Upper lobe of right lung (tissue), 1 donor: ENCODE data around the gene INTS1. TPM values are rescaled to one million over a fixed set of nuclear protein-coding genes. Genes with fewer than 3 reads are reported as not detected.

Experiments
- ATAC-seq: fragments of 200-7000 bp; cut with Tn5 transposase; one replicate; pipeline ENCODE4 v1.9.1; 2020; ENCODE audit warnings: mild to moderate bottlenecking, moderate library complexity
- DNase-seq: peaks from one replicate; pipeline ENCODE4 v3.0.0-alpha.2; 2020
- H3K27ac ChIP-seq: fragments of 200-600 bp; one replicate; pipeline ENCODE4 v1.8.0; 2022
- H3K27me3 ChIP-seq: fragments of 200-600 bp; one replicate; pipeline ENCODE4 v1.8.0; 2022; ENCODE audit warnings: mild to moderate bottlenecking
- H3K36me3 ChIP-seq: fragments of 200-600 bp; one replicate; pipeline ENCODE4 v1.8.0; 2022
- H3K4me1 ChIP-seq: fragments of 200-600 bp; one replicate; pipeline ENCODE4 v1.8.0; 2022
- H3K4me3 ChIP-seq: fragments of 200-600 bp; one replicate; pipeline ENCODE4 v1.8.0; 2022; ENCODE audit warnings: mild to moderate bottlenecking
- H3K9me3 ChIP-seq: fragments of 200-600 bp; one replicate; pipeline ENCODE4 v1.8.0; 2022
- intact Hi-C: fragments of 100-400 bp; cut with DNase I; formaldehyde crosslinking; loops from one replicate; pipeline ENCODE4 v1.11.0; 2022
- total RNA-seq: library from RNA; stranded (reverse); fragmentation: NEBNext Ultra II Directional; extraction: Animal tissue kit (Norgen Biotek cat#: 25700); gene quantifications from one replicate; pipeline ENCODE4 v1.2.1, GENCODE V29; 2021
- TF ChIP-seq, protein P1 (sequence below): fragments of 200-600 bp; IDR thresholded peaks from one replicate; pipeline ENCODE4 v1.8.0; 2022; ENCODE audit warnings: antibody characterized with exemption
- donor health status: DM: no; HTN: yes; CAD: no; lungs with severe emphysema.

Gene INTS1
- total RNA-seq, 1 donor from 2014 or later, result 49.2 TPM

DNA sequence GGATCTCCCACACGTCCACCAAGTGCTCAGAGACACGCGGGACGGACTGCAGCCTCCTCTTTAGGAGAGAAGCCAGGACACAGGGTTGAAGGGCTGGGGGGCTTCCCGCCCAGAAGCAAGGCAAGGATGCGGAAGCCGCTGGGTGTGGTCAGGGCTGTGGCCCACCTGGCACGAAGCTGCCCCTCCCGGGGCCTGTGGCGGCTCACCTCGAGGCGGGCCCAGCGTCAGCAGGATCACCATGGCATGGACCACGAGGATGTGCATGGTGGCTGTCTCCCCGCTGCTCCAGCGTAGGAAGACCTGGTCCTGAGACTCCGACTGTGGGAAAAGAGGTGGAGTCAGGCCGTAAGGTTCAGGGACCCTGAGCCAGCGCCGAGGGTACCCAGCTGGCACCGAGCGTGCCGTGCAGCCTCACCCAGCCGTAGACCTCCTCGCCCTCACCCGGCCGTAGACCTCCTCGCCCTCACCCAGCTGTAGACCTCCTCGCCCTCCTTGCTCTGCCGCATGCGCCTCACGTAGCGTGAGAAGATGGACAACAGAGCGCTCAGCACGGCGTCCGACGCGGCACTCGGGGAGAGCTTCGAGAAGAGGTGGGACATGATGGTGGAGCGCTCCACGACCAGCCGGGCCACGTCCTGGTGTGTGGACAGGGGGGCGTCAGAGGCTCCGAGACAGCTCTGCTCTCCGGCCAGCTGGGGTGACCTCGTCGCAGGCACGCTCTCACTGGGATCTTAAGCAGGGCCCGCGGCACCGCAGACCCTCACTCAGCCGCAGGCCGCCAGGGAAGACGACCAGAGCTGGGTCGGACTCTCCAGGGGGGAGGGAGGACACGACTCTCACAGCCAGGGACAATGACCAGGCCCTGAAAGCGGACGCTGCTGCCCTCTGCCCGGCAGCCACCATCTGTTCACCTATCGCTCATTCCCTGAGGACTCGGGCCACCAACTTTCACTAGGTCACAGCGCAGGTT lies 20.4 kb downstream of the INTS1 start:
- Histone ChIP-seq H3K4me3 (no peak overlapping the region), H3K27me3 (no peaks in the 10 kb centered on the region), H3K27ac (no peak overlapping the region), H3K36me3 (peaks cover 86% of the 10 kb centered on the region), H3K9me3 (no peaks in the 10 kb centered on the region), H3K4me1 (no peaks in the 10 kb centered on the region)
- intact Hi-C loops, result no loop called here
- DNase-seq, result no peak
- ATAC-seq, result no peak
- TF ChIP-seq, protein P1, sequence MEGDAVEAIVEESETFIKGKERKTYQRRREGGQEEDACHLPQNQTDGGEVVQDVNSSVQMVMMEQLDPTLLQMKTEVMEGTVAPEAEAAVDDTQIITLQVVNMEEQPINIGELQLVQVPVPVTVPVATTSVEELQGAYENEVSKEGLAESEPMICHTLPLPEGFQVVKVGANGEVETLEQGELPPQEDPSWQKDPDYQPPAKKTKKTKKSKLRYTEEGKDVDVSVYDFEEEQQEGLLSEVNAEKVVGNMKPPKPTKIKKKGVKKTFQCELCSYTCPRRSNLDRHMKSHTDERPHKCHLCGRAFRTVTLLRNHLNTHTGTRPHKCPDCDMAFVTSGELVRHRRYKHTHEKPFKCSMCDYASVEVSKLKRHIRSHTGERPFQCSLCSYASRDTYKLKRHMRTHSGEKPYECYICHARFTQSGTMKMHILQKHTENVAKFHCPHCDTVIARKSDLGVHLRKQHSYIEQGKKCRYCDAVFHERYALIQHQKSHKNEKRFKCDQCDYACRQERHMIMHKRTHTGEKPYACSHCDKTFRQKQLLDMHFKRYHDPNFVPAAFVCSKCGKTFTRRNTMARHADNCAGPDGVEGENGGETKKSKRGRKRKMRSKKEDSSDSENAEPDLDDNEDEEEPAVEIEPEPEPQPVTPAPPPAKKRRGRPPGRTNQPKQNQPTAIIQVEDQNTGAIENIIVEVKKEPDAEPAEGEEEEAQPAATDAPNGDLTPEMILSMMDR, result no peak

DNA sequence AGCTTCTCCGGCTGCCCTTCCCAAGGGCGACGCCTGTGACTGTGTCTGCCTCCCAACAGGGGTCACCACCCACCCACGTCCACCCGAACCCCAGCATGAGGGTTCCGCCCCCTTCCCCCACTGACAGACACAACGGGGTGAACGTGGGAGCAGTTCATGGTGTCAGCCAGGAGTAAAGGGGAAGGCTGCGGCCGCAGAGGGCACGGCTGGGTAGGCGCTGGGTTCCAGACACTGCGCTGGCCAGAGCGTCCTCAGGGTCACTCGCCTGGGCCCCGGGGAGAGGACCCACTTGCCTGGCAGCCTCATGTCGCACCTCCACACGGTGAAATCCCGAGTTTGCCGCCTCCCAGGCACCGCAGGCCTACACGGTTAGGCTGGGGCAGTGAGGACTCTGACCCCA lies 21.1 kb downstream of the INTS1 start:
- Histone ChIP-seq H3K4me1 (no peaks in the 10 kb centered on the region), H3K9me3 (no peaks in the 10 kb centered on the region), H3K27ac (no peak overlapping the region), H3K36me3 (peaks cover 86% of the 10 kb centered on the region), H3K4me3 (no peak overlapping the region), H3K27me3 (no peaks in the 10 kb centered on the region)
- intact Hi-C loops, result no loop called here
- no peak for DNase-seq
- TF ChIP-seq, protein P1, result no peak
- no peak for ATAC-seq

DNA sequence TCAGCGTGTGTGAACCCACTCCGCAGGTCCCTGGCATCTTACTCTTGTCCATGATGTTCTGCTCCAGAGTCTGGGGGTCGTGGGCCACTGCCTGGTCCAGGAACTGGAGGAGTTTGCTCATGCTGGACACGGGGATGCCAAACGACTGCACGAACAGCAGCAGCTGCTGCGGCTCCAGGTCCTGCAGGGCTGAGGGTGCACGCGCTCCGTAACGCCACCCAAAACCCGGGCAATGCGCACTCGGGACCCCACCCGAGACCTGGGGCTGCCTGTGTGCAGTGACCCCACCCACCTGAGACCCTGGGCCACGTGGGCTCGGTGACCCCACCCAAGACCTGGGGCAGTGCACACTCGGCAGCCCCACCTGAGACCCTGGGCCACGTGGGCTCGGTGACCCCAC lies 22.9 kb downstream of the INTS1 start:
- ATAC-seq (no peak), DNase-seq (no peak)
- TF ChIP-seq, protein P1, result no peak
- Histone ChIP-seq H3K27ac (no peak overlapping the region), H3K9me3 (no peaks in the 10 kb centered on the region), H3K36me3 (peaks cover 86% of the 10 kb centered on the region), H3K27me3 (no peaks in the 10 kb centered on the region), H3K4me1 (no peaks in the 10 kb centered on the region), H3K4me3 (no peak overlapping the region)
- intact Hi-C loops, result no loop called here

DNA sequence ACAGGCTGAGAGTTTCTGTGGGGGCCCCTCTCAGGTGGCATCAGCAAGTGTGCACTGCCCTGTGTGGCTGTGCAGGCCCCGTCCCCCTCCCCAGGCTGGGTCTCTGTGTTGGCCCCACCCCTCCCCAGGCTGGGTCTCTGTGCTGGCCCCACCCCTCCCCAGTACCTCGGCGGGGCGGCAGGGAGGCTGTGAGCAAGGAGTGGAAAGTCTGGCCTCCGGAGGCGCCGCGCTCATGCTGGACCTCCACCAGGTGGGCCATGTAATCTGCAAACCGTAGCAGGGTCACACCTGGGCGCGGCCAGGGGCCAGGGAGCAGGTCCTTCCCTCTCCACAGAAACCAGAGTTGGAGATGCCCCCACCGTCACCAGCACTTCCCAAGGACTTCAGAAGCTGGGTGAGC lies 23.5 kb downstream of the INTS1 start:
- H3K9me3 ChIP-seq, result no peaks in the 10 kb centered on the region
- TF ChIP-seq, protein P1, result no peak
- H3K36me3 ChIP-seq, result peaks cover 82% of the 10 kb centered on the region
- intact Hi-C loops, result no loop called here
- no peak overlapping the region for H3K27ac ChIP-seq
- DNase-seq (no peak), ATAC-seq (no peak)
- no peak overlapping the region for H3K4me3 ChIP-seq
- no peaks in the 10 kb centered on the region for H3K4me1 ChIP-seq
- no peaks in the 10 kb centered on the region for H3K27me3 ChIP-seq

DNA sequence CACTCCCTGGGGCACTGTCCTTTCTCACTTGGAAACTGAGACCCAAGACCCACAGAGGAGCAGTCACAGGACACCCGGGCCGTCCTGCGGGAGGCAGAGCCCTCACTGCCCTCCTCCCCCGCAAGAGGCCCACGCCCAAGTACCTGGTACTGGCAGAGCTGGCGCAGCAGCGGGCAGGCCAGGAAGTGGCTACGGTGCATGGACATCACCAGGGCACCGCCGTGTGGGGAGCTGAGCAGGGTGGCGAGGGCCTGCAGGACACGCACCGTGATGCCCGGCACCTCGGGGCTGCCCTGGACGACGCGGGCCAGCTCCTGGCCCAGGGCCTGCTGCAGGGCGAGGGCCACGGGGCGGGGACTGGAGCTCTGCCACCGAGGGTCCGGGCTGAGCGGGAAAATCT lies 24.9 kb downstream of the INTS1 start:
- Histone ChIP-seq H3K27me3 (no peaks in the 10 kb centered on the region), H3K4me3 (no peak overlapping the region), H3K27ac (no peak overlapping the region), H3K9me3 (no peaks in the 10 kb centered on the region), H3K36me3 (peaks cover 70% of the 10 kb centered on the region), H3K4me1 (no peaks in the 10 kb centered on the region)
- TF ChIP-seq, protein P1, result no peak
- DNase-seq (no peak), ATAC-seq (no peak)
- intact Hi-C loops, result no loop called here
